ENCODE measurements around the gene OTUD7B.

DNA sequence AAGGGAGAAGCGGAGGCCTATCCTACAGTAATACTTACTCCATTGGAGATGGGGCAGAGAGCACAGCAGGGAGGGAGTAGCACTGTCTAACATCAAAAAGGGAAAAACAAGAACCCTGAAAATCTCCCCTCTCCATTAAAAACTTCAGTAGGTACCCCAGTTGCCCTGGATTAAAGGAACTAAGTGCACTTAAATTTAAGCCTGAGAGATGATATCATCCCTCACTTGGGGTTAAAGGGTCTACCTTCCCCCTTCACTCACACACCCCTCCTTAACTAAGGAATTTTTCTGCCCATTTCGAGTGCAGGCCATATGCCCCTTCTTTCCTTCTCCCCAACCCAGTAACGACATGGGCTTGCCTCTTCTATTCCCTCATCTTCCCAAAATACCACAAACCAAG, 70.1 kb downstream of the OTUD7B start:
- TF ChIP-seq, protein P1, sequence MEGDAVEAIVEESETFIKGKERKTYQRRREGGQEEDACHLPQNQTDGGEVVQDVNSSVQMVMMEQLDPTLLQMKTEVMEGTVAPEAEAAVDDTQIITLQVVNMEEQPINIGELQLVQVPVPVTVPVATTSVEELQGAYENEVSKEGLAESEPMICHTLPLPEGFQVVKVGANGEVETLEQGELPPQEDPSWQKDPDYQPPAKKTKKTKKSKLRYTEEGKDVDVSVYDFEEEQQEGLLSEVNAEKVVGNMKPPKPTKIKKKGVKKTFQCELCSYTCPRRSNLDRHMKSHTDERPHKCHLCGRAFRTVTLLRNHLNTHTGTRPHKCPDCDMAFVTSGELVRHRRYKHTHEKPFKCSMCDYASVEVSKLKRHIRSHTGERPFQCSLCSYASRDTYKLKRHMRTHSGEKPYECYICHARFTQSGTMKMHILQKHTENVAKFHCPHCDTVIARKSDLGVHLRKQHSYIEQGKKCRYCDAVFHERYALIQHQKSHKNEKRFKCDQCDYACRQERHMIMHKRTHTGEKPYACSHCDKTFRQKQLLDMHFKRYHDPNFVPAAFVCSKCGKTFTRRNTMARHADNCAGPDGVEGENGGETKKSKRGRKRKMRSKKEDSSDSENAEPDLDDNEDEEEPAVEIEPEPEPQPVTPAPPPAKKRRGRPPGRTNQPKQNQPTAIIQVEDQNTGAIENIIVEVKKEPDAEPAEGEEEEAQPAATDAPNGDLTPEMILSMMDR (IDR thresholded peaks at IDR 0.05): no peak
- TF ChIP-seq POLR2A (IDR thresholded peaks at IDR 0.05) (no peak), POLR2AphosphoS5 (IDR thresholded peaks at IDR 0.05) (no peak)
